Measurements from ENCODE around the gene ZDHHC17.

The ZDHHC17 gene, protein sequence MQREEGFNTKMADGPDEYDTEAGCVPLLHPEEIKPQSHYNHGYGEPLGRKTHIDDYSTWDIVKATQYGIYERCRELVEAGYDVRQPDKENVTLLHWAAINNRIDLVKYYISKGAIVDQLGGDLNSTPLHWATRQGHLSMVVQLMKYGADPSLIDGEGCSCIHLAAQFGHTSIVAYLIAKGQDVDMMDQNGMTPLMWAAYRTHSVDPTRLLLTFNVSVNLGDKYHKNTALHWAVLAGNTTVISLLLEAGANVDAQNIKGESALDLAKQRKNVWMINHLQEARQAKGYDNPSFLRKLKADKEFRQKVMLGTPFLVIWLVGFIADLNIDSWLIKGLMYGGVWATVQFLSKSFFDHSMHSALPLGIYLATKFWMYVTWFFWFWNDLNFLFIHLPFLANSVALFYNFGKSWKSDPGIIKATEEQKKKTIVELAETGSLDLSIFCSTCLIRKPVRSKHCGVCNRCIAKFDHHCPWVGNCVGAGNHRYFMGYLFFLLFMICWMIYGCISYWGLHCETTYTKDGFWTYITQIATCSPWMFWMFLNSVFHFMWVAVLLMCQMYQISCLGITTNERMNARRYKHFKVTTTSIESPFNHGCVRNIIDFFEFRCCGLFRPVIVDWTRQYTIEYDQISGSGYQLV

DNA sequence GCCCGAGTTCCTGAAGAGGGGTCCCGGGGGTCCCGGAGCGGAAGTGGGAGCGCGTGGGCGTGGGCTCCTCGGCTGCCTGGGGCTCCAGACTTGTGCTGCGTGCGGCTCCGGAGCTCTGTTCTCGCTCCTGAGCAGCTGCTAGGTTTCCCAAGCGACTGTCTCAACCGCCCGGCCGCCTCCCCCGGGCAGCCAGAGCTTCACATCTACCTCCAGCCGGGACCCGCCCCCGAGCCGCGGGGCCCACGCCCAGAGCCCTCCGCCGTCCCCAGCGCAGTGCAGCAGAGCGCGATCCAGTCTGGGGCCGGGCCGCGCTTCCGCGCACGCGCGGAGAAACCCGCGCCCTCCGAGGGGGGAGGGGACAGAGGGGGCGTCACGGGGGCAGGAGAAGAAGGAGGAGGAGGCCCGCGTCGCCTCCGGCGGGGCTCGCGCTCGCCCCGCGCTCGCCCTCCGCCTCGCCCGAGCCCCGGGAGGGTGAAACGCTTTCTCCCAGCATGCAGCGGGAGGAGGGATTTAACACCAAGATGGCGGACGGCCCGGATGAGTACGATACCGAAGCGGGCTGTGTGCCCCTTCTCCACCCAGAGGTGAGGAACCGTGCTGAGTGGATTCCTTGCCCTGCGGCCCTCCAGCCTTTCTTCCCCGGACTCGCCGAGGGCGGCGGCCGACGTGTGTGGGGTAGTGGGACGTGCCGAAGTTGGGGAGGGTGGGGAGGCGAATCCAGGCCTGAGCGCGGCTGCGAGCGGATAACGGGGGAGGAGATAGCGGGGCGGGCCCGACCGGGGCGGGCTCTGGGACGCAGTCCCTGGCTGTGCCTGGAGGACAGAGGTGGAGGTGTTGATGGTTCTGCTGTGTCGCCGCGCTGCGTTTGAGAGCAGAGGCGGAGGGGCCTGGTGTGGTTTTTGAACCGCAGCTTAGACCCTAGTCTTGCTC is at the start of gene ZDHHC17:
TSS of gene ZDHHC17 (plus strand) at position 370 of the 930 bp plus-strand sequence. CDS start at position 492, 122 bp downstream.
- DNase-seq (ENCODE audit: low spot score), result peak; percentile 92
- in situ Hi-C loops (cut with MboI; ENCODE audit: low sequenced_read_pairs, unreplicated experiment), result no loop called here
- TF ChIP-seq, protein P1, sequence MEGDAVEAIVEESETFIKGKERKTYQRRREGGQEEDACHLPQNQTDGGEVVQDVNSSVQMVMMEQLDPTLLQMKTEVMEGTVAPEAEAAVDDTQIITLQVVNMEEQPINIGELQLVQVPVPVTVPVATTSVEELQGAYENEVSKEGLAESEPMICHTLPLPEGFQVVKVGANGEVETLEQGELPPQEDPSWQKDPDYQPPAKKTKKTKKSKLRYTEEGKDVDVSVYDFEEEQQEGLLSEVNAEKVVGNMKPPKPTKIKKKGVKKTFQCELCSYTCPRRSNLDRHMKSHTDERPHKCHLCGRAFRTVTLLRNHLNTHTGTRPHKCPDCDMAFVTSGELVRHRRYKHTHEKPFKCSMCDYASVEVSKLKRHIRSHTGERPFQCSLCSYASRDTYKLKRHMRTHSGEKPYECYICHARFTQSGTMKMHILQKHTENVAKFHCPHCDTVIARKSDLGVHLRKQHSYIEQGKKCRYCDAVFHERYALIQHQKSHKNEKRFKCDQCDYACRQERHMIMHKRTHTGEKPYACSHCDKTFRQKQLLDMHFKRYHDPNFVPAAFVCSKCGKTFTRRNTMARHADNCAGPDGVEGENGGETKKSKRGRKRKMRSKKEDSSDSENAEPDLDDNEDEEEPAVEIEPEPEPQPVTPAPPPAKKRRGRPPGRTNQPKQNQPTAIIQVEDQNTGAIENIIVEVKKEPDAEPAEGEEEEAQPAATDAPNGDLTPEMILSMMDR (IDR thresholded peaks at IDR 0.05; ENCODE audit: borderline replicate concordance, control extremely low read depth, extremely low read depth, insufficient read depth, missing control alignments), result no peak

DNA sequence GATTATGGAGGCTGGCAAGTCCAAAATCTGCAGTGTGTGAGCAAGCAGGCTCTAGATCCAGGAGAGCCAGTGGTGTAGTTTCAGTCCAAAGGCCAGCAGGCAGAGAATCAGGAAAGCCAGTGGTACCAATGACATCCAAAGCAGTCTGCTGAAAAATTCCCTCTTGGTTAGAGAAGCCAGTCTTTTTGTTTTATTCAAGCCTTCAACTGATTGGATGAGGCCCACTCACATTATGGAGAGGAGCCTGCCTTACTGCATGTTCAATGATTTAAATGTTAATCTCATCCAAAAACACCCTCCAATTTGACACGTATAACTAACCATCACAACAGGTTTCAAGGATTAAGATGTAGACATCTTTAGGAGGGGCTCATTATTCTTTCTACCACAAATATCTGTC is 49.5 kb upstream of the ZDHHC17 start:
- TF ChIP-seq, protein P1 (IDR thresholded peaks at IDR 0.05; ENCODE audit: borderline replicate concordance, control extremely low read depth, extremely low read depth, insufficient read depth, missing control alignments), result no peak
- DNase-seq (ENCODE audit: low spot score), result no peak

DNA sequence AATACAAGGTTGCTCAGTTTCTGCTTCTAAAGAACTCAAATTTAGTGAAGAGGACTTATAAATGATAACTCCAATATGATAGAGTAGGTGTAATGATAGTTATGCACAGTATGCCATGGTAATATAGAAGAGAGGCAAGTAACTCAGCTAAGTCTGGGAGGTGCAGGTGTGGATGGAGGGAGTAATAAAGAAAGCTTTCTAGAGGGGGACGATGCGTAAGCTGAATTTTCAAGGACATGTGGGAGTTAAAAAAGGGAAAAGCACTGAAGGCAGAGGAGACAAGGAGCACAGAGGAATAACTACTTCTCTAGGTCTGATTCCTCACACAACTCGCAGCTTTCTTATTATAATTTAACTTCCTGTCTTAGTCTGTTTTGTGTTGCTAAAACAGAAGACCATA is 49.1 kb upstream of the ZDHHC17 start:
- no peak for DNase-seq (ENCODE audit: low spot score)
- in situ Hi-C loops (cut with MboI; ENCODE audit: low sequenced_read_pairs, unreplicated experiment), result no loop called here
- TF ChIP-seq, protein P1 (IDR thresholded peaks at IDR 0.05; ENCODE audit: borderline replicate concordance, control extremely low read depth, extremely low read depth, insufficient read depth, missing control alignments), result no peak

More for the DNA sequence above, 49.5 kb upstream of the ZDHHC17 start:
- in situ Hi-C loops (cut with MboI; ENCODE audit: low sequenced_read_pairs, unreplicated experiment), result no loop called here

DNA sequence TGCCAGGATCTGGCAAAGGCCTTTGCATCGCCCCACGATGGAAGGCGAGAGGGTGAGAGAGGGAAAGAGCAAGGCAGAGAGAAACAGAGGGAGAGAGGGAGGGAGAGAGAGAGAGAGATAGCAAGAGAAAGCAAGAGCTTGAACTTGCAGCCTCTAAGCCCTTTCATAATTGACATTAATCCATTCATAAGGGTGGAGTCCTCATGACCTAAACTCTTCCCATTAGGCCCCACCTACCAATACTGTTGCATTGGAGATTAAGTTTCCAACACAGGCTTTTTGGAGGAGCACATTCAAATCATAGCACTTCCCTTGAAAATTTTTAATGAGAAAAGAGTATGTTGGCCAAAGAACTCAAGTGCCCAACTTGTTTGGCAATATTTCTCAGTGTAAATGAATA is 48.6 kb upstream of the ZDHHC17 start:
- TF ChIP-seq, protein P1 (IDR thresholded peaks at IDR 0.05; ENCODE audit: borderline replicate concordance, control extremely low read depth, extremely low read depth, insufficient read depth, missing control alignments), result no peak
- no peak for DNase-seq (ENCODE audit: low spot score)
- in situ Hi-C loops (cut with MboI; ENCODE audit: low sequenced_read_pairs, unreplicated experiment), result no loop called here

DNA sequence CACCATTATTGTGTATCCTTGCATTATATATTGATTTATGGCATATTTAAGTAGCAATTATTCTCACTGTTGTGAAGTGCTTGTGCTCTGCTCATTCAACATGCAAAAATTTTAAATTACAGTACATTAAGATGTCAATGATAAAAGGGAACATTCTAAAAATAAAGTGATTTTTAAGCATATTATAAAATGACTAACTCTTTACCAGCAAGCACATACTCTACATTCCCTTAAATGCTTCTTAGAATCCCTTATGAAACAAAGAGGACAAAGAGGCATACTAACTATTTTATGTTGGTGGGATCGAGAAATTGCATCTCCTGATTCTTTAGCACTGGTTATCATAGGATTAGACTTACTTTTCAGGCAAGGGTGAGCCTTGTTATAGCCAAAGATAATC is 46.6 kb upstream of the ZDHHC17 start:
- TF ChIP-seq, protein P1 (IDR thresholded peaks at IDR 0.05; ENCODE audit: borderline replicate concordance, control extremely low read depth, extremely low read depth, insufficient read depth, missing control alignments), result no peak
- no peak for DNase-seq (ENCODE audit: low spot score)
- in situ Hi-C loops (cut with MboI; ENCODE audit: low sequenced_read_pairs, unreplicated experiment), result no loop called here
